HEK293 (cell line): ENCODE measurements around the gene CEPT1.

Experiments used
- HOXC10 ChIP-seq: sonication (generic); formaldehyde crosslinking; IDR thresholded peaks from 2 replicates; pipeline ENCODE4 v1.8.1; 2023; ENCODE audit warnings: mild to moderate bottlenecking, missing genetic modification reagents
- RBAK ChIP-seq: fragments of 450-650 bp; formaldehyde crosslinking; IDR thresholded peaks from 2 replicates; pipeline ENCODE4 v1.5.1; 2016; ENCODE audit warnings: missing biosample characterization, missing genetic modification characterization
- ZFP3 ChIP-seq: fragments of 450-650 bp; formaldehyde crosslinking; IDR thresholded peaks from 2 replicates; pipeline ENCODE4 v1.5.1; 2016; ENCODE audit warnings: low read depth, missing biosample characterization, missing genetic modification characterization
- ZNF544 ChIP-seq: fragments of 450-650 bp; formaldehyde crosslinking; IDR thresholded peaks from 2 replicates; pipeline ENCODE4 v1.5.0; 2017; ENCODE audit warnings: missing biosample characterization, missing genetic modification characterization
- ZNF707 ChIP-seq: fragments of 450-650 bp; formaldehyde crosslinking; IDR thresholded peaks from 2 replicates; pipeline ENCODE4 v1.5.1; 2016; ENCODE audit warnings: missing biosample characterization, missing genetic modification characterization
- ZNF747 ChIP-seq: fragments of 450-650 bp; formaldehyde crosslinking; IDR thresholded peaks from 2 replicates; pipeline ENCODE4 v1.5.1; 2016; ENCODE audit warnings: missing biosample characterization, missing genetic modification characterization
- TF ChIP-seq, protein P1 (sequence below): fragments of 450-650 bp; formaldehyde crosslinking; IDR thresholded peaks from 2 replicates; pipeline ENCODE4 v1.5.1; 2016; ENCODE audit warnings: missing biosample characterization, missing genetic modification characterization

- TF ChIP-seq HOXC10 (CRISPR knock-in tag) (no peak), ZNF544 (tag by site-specific recombination) (no peak), ZNF707 (tag by site-specific recombination) (no peak), ZFP3 (tag by site-specific recombination) (no peak), RBAK (no peak), ZNF747 (tag by site-specific recombination) (no peak)
- TF ChIP-seq, protein P1, sequence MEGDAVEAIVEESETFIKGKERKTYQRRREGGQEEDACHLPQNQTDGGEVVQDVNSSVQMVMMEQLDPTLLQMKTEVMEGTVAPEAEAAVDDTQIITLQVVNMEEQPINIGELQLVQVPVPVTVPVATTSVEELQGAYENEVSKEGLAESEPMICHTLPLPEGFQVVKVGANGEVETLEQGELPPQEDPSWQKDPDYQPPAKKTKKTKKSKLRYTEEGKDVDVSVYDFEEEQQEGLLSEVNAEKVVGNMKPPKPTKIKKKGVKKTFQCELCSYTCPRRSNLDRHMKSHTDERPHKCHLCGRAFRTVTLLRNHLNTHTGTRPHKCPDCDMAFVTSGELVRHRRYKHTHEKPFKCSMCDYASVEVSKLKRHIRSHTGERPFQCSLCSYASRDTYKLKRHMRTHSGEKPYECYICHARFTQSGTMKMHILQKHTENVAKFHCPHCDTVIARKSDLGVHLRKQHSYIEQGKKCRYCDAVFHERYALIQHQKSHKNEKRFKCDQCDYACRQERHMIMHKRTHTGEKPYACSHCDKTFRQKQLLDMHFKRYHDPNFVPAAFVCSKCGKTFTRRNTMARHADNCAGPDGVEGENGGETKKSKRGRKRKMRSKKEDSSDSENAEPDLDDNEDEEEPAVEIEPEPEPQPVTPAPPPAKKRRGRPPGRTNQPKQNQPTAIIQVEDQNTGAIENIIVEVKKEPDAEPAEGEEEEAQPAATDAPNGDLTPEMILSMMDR (tag by site-specific recombination) = no peak
Measured at GRCh38 chr1:111225717-111226400, 85.8 kb downstream of the CEPT1 start.
